DMS 273 (cell line): ENCODE data around the gene ANKRD18B.
"Not testable (repeated sequence)": the region's sequence is repeated elsewhere in the genome, so short reads cannot be mapped to it uniquely, and the experiment has no call there.

ENCODE experiments used
- DNase-seq: peaks from one replicate; lab custom pipeline; 2025; ENCODE audit not compliant: unreplicated experiment; lab: John Stamatoyannopoulos, UW

The ANKRD18B gene

DNA sequence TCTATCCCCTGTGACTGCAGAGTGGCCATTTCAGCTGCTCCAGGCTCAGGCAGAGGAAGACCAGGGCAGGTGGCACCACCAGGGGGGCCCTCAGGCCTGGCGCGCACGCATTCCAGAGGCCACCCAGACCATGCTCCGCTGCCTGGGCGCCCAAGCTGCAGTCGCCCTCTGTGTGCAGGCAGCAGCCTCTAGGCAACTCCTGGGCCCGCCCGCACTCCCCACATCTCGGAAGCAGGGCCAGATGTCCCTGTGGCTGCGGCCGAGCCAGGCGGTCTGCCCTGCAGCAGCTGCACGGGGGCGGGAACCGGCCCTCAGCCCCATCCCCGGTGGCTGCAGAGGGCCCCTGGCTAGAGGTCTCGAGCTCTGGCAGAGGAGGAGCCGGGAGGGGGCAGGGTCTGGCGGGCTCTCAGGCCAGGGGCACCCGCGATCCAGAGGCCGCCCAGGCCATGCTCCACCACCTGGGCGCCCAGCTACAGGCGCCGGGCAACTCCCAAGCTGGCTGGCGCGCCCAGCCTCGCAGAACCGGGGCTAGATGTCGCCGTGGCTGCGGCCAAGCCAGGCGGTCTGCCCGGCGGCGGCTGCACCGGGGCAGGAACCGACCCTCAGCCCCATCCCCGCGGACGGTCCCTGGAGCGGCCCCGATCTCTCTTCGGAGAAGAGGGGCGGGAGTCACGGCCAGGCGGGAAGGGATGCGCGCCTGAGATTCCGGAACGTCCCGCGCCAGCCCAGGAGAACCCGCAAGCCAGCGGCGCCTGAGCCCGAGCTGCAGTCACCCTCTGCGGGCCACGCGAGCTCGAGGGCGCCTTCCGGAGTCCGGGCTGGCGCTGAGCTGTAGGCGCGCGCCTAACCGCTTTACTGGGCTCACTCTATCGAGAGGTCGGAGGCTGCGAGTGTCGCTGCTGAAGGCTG, at the start of gene ANKRD18B:
TSS of gene ANKRD18B (plus strand) at position 855 of the 909 bp plus-strand sequence. CDS start 239 bp downstream, outside the sequence.
- DNase-seq, result peak; percentile 92

- no peak for DNase-seq
Observed at GRCh38 chr9:33475357-33475756, 48.7 kb upstream of the ANKRD18B start.

DNA sequence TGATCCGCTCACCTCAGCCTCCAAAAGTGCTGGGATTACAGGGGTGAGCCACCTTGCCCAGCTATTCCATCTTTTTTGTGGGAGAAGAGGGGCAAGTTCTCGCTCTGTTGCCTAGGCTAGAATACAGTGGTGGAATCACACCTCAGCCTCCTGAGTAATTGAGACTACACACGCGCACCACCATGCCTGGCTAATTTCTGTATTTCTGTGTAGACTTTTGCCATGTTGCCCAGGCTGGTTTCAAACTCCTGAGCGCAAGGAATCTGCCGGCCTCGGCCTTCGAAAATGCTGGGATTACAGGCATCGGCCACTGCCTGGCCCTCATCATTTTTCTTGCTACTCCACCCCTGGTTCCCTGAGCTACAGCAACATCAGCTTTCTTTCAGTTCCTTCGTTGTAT, 47.5 kb upstream of the ANKRD18B start:
- DNase-seq, result no peak

GRCh38 chr9:33480106-33480505, 43.9 kb upstream of the ANKRD18B start:
- no peak for DNase-seq

GRCh38 chr9:33480976-33481375, 43.1 kb upstream of the ANKRD18B start:
- DNase-seq, result no peak

DNA sequence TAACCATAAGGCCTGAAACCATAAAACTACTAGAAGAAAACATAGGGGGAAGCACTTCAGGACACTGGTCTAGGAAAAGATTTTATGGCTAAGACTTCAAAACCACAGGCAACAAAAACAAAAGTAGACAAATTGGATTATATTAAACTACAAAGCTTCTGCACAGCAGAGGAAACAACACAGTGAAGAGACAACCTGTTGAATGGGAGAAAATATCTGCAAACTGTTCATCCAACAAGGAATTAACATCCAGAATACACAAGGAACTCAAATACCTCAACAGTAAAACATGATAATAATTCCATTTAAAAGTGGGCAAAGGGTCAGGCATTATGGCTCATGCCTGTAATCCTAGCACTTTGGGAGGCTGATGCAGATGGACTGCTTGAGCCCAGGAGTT, 38.7 kb upstream of the ANKRD18B start:
- not testable (repeated sequence) for DNase-seq

GRCh38 chr9:33489066-33489465, 35.0 kb upstream of the ANKRD18B start:
- DNase-seq, result no peak

DNA sequence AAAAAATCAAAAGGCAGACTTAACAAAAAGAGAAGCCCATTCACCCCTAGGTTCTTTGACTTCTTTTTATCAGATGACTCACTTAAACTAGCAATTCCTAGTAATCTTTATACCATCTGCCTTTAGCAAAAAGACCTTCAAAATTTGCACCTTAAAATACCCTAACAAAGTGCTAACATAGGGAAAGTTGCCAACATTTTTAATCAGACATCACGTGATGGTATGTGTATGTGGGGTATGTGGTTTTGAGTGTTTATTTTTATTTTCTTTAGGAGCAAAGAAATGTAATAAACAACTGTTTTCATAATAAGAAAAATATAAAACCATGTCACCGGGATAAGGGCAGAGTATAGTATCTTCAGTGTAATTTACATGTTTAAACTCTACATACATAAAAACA, 30.2 kb upstream of the ANKRD18B start:
- not testable (repeated sequence) for DNase-seq

- peak; percentile 34 for DNase-seq
Observed at GRCh38 chr9:33498387-33498786, 25.7 kb upstream of the ANKRD18B start.

GRCh38 chr9:33506626-33507370, 17.3 kb upstream of the ANKRD18B start:
- no peak for DNase-seq

GRCh38 chr9:33510262-33511183, 13.5 kb upstream of the ANKRD18B start:
- peak; percentile 80 for DNase-seq

DNA sequence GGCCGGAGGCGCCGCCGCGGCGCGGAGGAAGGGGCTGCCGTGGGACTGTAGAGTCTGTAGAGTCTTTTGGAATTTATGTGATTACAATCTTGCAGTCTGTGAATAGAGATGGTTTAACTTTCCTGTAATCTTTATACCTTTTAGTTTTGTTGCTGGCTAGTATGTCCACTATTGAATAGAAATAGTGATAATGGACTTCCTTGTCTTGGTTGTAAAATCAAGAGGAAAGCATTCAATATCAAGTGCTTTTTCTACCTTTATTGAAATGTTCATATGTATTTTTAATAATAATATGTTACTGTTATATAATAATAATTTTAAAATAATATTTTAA, 12.9 kb upstream of the ANKRD18B start:
- DNase-seq, result not testable (repeated sequence)

- DNase-seq, result not testable (repeated sequence)
Observed at GRCh38 chr9:33512535-33512934, 11.5 kb upstream of the ANKRD18B start.

GRCh38 chr9:33515342-33515995, 8.6 kb upstream of the ANKRD18B start:
- DNase-seq, result not testable (repeated sequence)

GRCh38 chr9:33516397-33516796, 7.7 kb upstream of the ANKRD18B start:
- DNase-seq, result not testable (repeated sequence)

DNA sequence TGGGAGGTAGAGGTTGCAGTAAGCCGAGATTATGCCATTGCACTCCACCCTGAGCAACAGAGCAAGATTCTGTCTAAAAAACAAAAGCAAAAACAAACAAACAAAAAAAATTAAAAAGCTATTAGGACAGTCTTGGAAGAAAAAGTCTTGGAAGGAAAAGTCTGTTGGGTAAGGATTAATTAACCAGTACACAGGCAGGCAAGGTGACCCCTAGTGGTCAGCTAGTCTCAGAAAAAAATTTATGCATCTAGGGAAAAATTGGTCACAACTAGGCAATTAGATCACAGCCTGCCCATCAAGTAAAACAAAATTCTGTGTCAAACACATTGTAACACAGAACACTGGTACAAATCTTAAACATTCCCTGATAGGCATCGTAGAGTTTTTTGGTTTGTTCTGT, 6.7 kb upstream of the ANKRD18B start:
- peak; percentile 61 for DNase-seq

- not testable (repeated sequence) for DNase-seq
Observed at GRCh38 chr9:33517934-33518577, 6.0 kb upstream of the ANKRD18B start.

DNA sequence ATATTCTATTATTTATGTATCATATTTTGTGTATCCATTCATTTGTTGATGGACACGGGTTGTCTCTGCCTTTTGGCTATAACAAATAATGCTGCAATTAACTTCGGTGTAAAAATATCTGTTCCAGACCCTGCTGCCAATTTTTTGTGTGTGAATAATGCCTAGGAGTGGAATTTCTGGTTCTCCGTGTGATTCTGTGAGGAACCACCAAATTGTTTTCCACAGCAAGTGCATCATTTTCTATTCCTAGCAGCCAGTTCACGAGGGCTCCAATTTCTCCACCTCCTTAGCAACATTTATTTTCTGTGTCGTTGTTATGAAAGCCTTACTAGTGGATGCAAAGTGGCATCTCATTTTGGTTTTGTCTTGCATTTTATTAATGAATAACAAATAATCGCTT, 2.2 kb upstream of the ANKRD18B start:
- peak; percentile 13 for DNase-seq

GRCh38 chr9:33524306-33524947, 376 bp downstream of the ANKRD18B start:
- DNase-seq, result peak; percentile 67
